DND-41 (cell line): ENCODE measurements around the gene RAB4B.

Source experiments
- CTCF ChIP-seq: IDR thresholded peaks from 2 replicates; pipeline ENCODE4 v1.5.1; 2012; ENCODE audit warnings: borderline replicate concordance, low read length, moderate library complexity, mild to moderate bottlenecking; ENCODE audit not compliant: poor library complexity, severe bottlenecking; ENCODE audit errors: extremely low read depth
- EZH2 ChIP-seq: IDR thresholded peaks from 3 replicates; pipeline ENCODE4 v1.6.1; 2012; ENCODE audit warnings: borderline replicate concordance, low read depth, mild to moderate bottlenecking, moderate library complexity, low read length, inconsistent platforms; ENCODE audit not compliant: severe bottlenecking

GRCh38 chr19:40745402-40745780 is 32.7 kb upstream of the RAB4B start:
- TF ChIP-seq CTCF: no peak
- no peak for TF ChIP-seq EZH2
